D721Med (cell line): Measurements from ENCODE around the gene MYLK2.

ENCODE experiments used
- DNase-seq: peaks from one replicate; pipeline ENCODE4 v3.0.0; 2011; ENCODE audit warnings: low spot score; ENCODE audit not compliant: insufficient read length
- FAIRE-seq: peaks from 2 replicates; lab custom pipeline; 2011; peaks lifted over from hg19 to GRCh38; lab: Jason Lieb, UNC
- CTCF ChIP-seq: IDR thresholded peaks from 2 replicates; pipeline ENCODE4 v1.5.1; 2012; ENCODE audit warnings: mild to moderate bottlenecking, control low read depth; ENCODE audit not compliant: insufficient read depth; ENCODE audit errors: missing control alignments

Gene MYLK2

GRCh38 chr20:31819083-31819784 is at the start of gene MYLK2:
MYLK2 (plus strand) TSS chr20:31819356; CDS start chr20:31819581, 225 bp downstream.
- no peak for TF ChIP-seq CTCF
- no peak for DNase-seq
- no peak for FAIRE-seq

GRCh38 chr20:31769681-31770080 is 49.5 kb upstream of the MYLK2 start:
- no peak for DNase-seq
- no peak for TF ChIP-seq CTCF
- FAIRE-seq: no peak

- TF ChIP-seq CTCF: no peak
- DNase-seq (no peak), FAIRE-seq (no peak)
Measured at GRCh38 chr20:31770243-31770642, 48.9 kb upstream of the MYLK2 start.

GRCh38 chr20:31774408-31774807 is 44.7 kb upstream of the MYLK2 start:
- no peak for TF ChIP-seq CTCF
- no peak for FAIRE-seq
- no peak for DNase-seq

GRCh38 chr20:31780839-31781238 is 38.3 kb upstream of the MYLK2 start:
- no peak for TF ChIP-seq CTCF
- FAIRE-seq (no peak), DNase-seq (no peak)

- no peak for TF ChIP-seq CTCF
- FAIRE-seq (no peak), DNase-seq (no peak)
Measured at GRCh38 chr20:31781945-31782344, 37.2 kb upstream of the MYLK2 start.

GRCh38 chr20:31784354-31785044 is 34.7 kb upstream of the MYLK2 start:
- TF ChIP-seq CTCF: no peak
- FAIRE-seq: no peak

More at GRCh38 chr20:31784354-31785044, 34.7 kb upstream of the MYLK2 start:
- DNase-seq: no peak
